T-helper 1 cell treated with Interleukin-12 subunit alpha and Interleukin-12 subunit beta and Interleukin-4 antibody, amounts not matched to agents 30 ng/mL and 1 ng/mL, for 36 hours (primary cell): Measurements from ENCODE around the gene SYT12. TPM values are rescaled to one million over a fixed set of nuclear protein-coding genes. Genes with fewer than 3 reads are reported as not detected.

Experiments
- intact Hi-C: fragments of 100-400 bp; cut with micrococcal nuclease; formaldehyde crosslinking; loops from one replicate; pipeline ENCODE4 v1.15.1; 2024
- total RNA-seq: library from RNA; stranded (reverse); gene quantifications from 2 replicates; pipeline ENCODE4 v1.2.3, GENCODE V29; 2022

The SYT12 gene
- total RNA-seq, 1 donor from 2014 or later = not detected

- intact Hi-C loops = no loop called here
These were observed 5.1 kb downstream of the SYT12 start for GRCh38 chr11:67027943-67028542.

GRCh38 chr11:67029146-67029545, 6.2 kb downstream of the SYT12 start:
- intact Hi-C loops = no loop called here

- intact Hi-C loops = no loop called here
These were observed 8.0 kb downstream of the SYT12 start for GRCh38 chr11:67030976-67031375.

- intact Hi-C loops = no loop called here
These were observed 9.0 kb downstream of the SYT12 start for GRCh38 chr11:67031791-67032561.

GRCh38 chr11:67032830-67033551, 10.1 kb downstream of the SYT12 start:
- intact Hi-C loops = no loop called here

GRCh38 chr11:67033661-67034166, 10.8 kb downstream of the SYT12 start:
- intact Hi-C loops = no loop called here

- intact Hi-C loops = no loop called here
These were observed 11.4 kb downstream of the SYT12 start for GRCh38 chr11:67034350-67034749.

- intact Hi-C loops = no loop called here
These were observed 17.2 kb downstream of the SYT12 start for GRCh38 chr11:67040147-67040546.

GRCh38 chr11:67041602-67042001, 18.7 kb downstream of the SYT12 start:
- intact Hi-C loops = no loop called here

GRCh38 chr11:67043572-67044349, 20.8 kb downstream of the SYT12 start:
- intact Hi-C loops = no loop called here

GRCh38 chr11:67044496-67044895, 21.6 kb downstream of the SYT12 start:
- intact Hi-C loops = no loop called here

GRCh38 chr11:67045314-67045713, 22.4 kb downstream of the SYT12 start:
- intact Hi-C loops = no loop called here

GRCh38 chr11:67048515-67049130, 25.7 kb downstream of the SYT12 start:
- intact Hi-C loops = no loop called here

GRCh38 chr11:67050139-67050538, 27.2 kb downstream of the SYT12 start:
- intact Hi-C loops = no loop called here

GRCh38 chr11:67051180-67051893, 28.4 kb downstream of the SYT12 start:
- intact Hi-C loops = no loop called here

GRCh38 chr11:67051945-67052488, 29.1 kb downstream of the SYT12 start:
- intact Hi-C loops = no loop called here

- intact Hi-C loops = no loop called here
These were observed 30.0 kb downstream of the SYT12 start for GRCh38 chr11:67052891-67053290.

- intact Hi-C loops = loop anchor here (1.0 kb wide), 2 partner anchors 17 to 263 kb away; no protein-coding TSS in a partner anchor
These were observed 31.0 kb downstream of the SYT12 start for GRCh38 chr11:67053896-67054329.

GRCh38 chr11:67054346-67054835, 31.5 kb downstream of the SYT12 start:
- intact Hi-C loops = loop anchor here (1.0 kb wide), 2 partner anchors 17 to 263 kb away; no protein-coding TSS in a partner anchor
